ENCODE results near the gene BMPR1A.

The BMPR1A gene

DNA sequence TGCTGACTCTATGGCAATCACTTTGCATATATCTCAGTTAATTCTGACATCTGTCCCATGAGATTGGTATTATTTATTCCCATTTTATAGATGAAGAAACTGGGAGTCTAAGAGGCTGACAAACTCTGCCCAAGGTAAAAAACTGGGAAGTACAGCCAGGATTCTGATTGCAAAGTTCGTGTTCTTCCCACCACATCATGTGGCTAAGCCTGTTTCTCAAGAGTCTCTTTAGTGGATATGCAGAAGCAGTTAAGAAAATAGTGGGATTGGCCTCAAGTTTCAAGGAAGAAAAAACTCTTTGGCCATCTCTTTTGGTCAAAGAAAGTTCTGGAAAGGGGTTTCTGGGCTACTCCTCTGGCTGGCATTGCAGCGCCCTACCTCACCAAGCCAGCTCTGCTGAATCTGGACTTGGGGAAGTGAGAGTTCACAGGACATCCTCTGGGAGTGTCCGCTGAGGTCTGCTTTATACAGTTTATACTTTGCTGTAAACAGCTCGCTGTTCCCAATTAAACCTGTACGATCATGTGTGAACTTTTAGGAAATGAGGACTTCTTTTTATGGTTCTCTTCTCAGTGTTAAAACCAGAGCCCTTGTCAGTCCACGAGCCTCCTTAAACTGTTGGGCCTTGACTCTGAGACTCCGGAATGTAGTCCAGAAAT is 12.2 kb upstream of the BMPR1A start:
- TF ChIP-seq, protein P1, sequence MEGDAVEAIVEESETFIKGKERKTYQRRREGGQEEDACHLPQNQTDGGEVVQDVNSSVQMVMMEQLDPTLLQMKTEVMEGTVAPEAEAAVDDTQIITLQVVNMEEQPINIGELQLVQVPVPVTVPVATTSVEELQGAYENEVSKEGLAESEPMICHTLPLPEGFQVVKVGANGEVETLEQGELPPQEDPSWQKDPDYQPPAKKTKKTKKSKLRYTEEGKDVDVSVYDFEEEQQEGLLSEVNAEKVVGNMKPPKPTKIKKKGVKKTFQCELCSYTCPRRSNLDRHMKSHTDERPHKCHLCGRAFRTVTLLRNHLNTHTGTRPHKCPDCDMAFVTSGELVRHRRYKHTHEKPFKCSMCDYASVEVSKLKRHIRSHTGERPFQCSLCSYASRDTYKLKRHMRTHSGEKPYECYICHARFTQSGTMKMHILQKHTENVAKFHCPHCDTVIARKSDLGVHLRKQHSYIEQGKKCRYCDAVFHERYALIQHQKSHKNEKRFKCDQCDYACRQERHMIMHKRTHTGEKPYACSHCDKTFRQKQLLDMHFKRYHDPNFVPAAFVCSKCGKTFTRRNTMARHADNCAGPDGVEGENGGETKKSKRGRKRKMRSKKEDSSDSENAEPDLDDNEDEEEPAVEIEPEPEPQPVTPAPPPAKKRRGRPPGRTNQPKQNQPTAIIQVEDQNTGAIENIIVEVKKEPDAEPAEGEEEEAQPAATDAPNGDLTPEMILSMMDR (IDR thresholded peaks at IDR 0.05; ENCODE audit: insufficient read depth, low read length) = no peak
- no peak for TF ChIP-seq REST (IDR thresholded peaks at IDR 0.05; ENCODE audit: insufficient replicate concordance, low read depth)
- no peak for TF ChIP-seq POLR2AphosphoS5 (IDR thresholded peaks at IDR 0.05; ENCODE audit: low read depth)
- no peak for TF ChIP-seq GABPA (IDR thresholded peaks at IDR 0.05; ENCODE audit: low read depth)
- TF ChIP-seq SPI1 (IDR thresholded peaks at IDR 0.05; ENCODE audit: borderline replicate concordance, low read depth) = no peak
- Histone ChIP-seq H3K27ac (replicated peaks) (no peak overlapping the region), H3K27me3 (ENCODE audit: insufficient read depth, poor library complexity, severe bottlenecking) (no peaks in the 10 kb centered on the region), H3K4me3 (replicated peaks; ENCODE audit: insufficient read depth, low read length) (no peak overlapping the region)
- no peak for DNase-seq (ENCODE audit: low read depth in 1 of 2, low spot score in 1 of 2)

DNA sequence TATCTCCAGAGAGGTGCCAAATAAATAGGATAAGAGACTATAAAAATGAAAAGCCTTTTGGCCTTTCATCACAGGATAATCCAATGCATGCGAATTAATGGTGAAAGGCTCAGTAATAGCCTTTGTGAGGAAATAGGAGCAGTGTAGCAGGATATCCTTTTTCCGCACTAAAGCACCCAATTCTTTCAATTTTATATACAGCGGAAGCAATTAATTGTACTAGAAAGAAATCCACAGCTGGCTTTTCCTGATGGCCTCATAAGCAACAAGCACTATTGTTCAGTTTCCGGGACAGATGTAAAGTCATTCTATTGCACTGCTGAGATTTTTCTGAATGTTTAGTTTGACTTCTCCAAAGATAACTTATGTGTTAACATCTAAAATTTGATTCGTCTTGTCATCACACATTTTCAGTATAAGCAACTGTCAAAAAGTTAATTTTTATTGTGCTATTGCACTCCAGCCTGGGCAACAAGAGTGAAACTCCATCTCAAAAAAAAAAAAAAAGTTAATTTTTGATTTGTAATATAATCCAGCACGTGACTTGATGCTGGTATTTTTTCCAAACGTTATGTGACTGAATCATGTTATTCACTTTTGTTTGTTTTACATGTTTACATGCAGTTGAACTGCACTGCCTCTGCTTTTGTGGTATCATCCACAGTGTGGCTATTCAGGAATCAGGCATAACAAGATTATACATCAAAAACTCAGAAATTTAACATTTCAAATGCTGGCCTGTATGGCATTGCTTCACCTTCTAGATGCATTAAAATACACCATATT is 8.4 kb upstream of the BMPR1A start:
- no peak overlapping the region for H3K27ac ChIP-seq (replicated peaks)
- no peak overlapping the region for H3K4me3 ChIP-seq (replicated peaks; ENCODE audit: insufficient read depth, low read length)
- TF ChIP-seq SPI1 (IDR thresholded peaks at IDR 0.05; ENCODE audit: borderline replicate concordance, low read depth) = no peak
- H3K27me3 ChIP-seq (ENCODE audit: insufficient read depth, poor library complexity, severe bottlenecking) = no peaks in the 10 kb centered on the region
- DNase-seq (ENCODE audit: low read depth in 1 of 2, low spot score in 1 of 2) = no peak

GRCh38 chr10:86749854-86750253 is 6.6 kb upstream of the BMPR1A start:
- DNase-seq (ENCODE audit: low read depth in 1 of 2, low spot score in 1 of 2) = no peak
- Histone ChIP-seq H3K27me3 (ENCODE audit: insufficient read depth, poor library complexity, severe bottlenecking) (peaks cover 10% of the 10 kb centered on the region), H3K4me3 (replicated peaks; ENCODE audit: insufficient read depth, low read length) (no peak overlapping the region), H3K27ac (replicated peaks) (no peak overlapping the region)
- TF ChIP-seq, protein P1 (IDR thresholded peaks at IDR 0.05; ENCODE audit: insufficient read depth, low read length) = no peak
- TF ChIP-seq POLR2AphosphoS5 (IDR thresholded peaks at IDR 0.05; ENCODE audit: low read depth) (no peak), GABPA (IDR thresholded peaks at IDR 0.05; ENCODE audit: low read depth) (no peak), SPI1 (IDR thresholded peaks at IDR 0.05; ENCODE audit: borderline replicate concordance, low read depth) (no peak), REST (IDR thresholded peaks at IDR 0.05; ENCODE audit: insufficient replicate concordance, low read depth) (no peak)

GRCh38 chr10:86751477-86751876 is 4.9 kb upstream of the BMPR1A start:
- DNase-seq (ENCODE audit: low read depth in 1 of 2, low spot score in 1 of 2) = no peak
- no peak overlapping the region for H3K4me3 ChIP-seq (replicated peaks; ENCODE audit: insufficient read depth, low read length)
- TF ChIP-seq POLR2AphosphoS5 (IDR thresholded peaks at IDR 0.05; ENCODE audit: low read depth) (no peak), REST (IDR thresholded peaks at IDR 0.05; ENCODE audit: insufficient replicate concordance, low read depth) (no peak), SPI1 (IDR thresholded peaks at IDR 0.05; ENCODE audit: borderline replicate concordance, low read depth) (no peak), GABPA (IDR thresholded peaks at IDR 0.05; ENCODE audit: low read depth) (no peak)
- TF ChIP-seq, protein P1 (IDR thresholded peaks at IDR 0.05; ENCODE audit: insufficient read depth, low read length) = no peak

More at GRCh38 chr10:86751477-86751876, 4.9 kb upstream of the BMPR1A start:
- Histone ChIP-seq H3K27ac (replicated peaks) (no peak overlapping the region), H3K27me3 (ENCODE audit: insufficient read depth, poor library complexity, severe bottlenecking) (peaks cover 22% of the 10 kb centered on the region)
